PFSK-1 (cell line): ENCODE results near the gene C1orf232.
A peak's percentile ranks its signal among the peaks of the same experiment; 100 is the strongest.

ENCODE experiments used
- FOXP2 ChIP-seq: optimal IDR thresholded peaks from 2 replicates; pipeline ENCODE3; 2011; ENCODE audit warnings: borderline replicate concordance, control low read depth, inconsistent platforms; ENCODE audit not compliant: insufficient read depth; ENCODE audit errors: extremely low read length, extremely low read depth
- POLR2AphosphoS5 ChIP-seq: IDR thresholded peaks from 2 replicates; pipeline ENCODE4 v1.6.1; 2012; ENCODE audit warnings: low read depth, mild to moderate bottlenecking, control low read depth, low read length, moderate library complexity
- REST ChIP-seq, 2 experiments: IDR thresholded peaks; 2 replicates each; pipeline versions ENCODE4 v1.6.1 to v1.8.0; 2011 to 2012; ENCODE audit warnings: low read depth in 2 of 2, low read length in 2 of 2, control low read depth in 1 of 2, inconsistent platforms in 1 of 2, mild to moderate bottlenecking in 1 of 2, moderate library complexity in 1 of 2; ENCODE audit not compliant: insufficient read depth in 1 of 2
- SIN3A ChIP-seq: IDR thresholded peaks from 2 replicates; pipeline ENCODE4 v1.6.1; 2012; ENCODE audit warnings: mild to moderate bottlenecking, low read length, moderate library complexity, borderline replicate concordance; ENCODE audit not compliant: insufficient read depth
- TAF1 ChIP-seq: IDR thresholded peaks from 2 replicates; pipeline ENCODE4 v1.6.1; 2012; ENCODE audit warnings: low read length, control low read depth, borderline replicate concordance; ENCODE audit not compliant: insufficient read depth

Gene C1orf232

GRCh38 chr1:26158271-26158907 is 10.4 kb downstream of the C1orf232 start:
- TF ChIP-seq FOXP2 (no peak), POLR2AphosphoS5 (no peak), TAF1 (no peak), REST (IDR thresholded peaks at IDR 0.05; ENCODE audit: insufficient read depth in 1 of 2, low read depth in 2 of 2, low read length in 2 of 2) (no peak), SIN3A (no peak)

GRCh38 chr1:26156285-26157038 is 12.3 kb downstream of the C1orf232 start:
- peak; percentile 62; the same call in 1 of the 2 replicates for TF ChIP-seq SIN3A
- TF ChIP-seq REST (IDR thresholded peaks at IDR 0.05; ENCODE audit: insufficient read depth in 1 of 2, low read depth in 2 of 2, low read length in 2 of 2): no peak
- TF ChIP-seq FOXP2: peak; percentile 83

- TF ChIP-seq FOXP2 (no peak), SIN3A (no peak), POLR2AphosphoS5 (no peak), REST (IDR thresholded peaks at IDR 0.05; ENCODE audit: insufficient read depth in 1 of 2, low read depth in 2 of 2, low read length in 2 of 2) (no peak), TAF1 (no peak)
Measured at GRCh38 chr1:26155370-26156284, 13.1 kb downstream of the C1orf232 start.

GRCh38 chr1:26154750-26155149 is 14.0 kb downstream of the C1orf232 start:
- TF ChIP-seq REST (IDR thresholded peaks at IDR 0.05; ENCODE audit: insufficient read depth in 1 of 2, low read depth in 2 of 2, low read length in 2 of 2) (no peak), TAF1 (no peak), SIN3A (no peak), POLR2AphosphoS5 (no peak), FOXP2 (no peak)
